CD1c-positive myeloid dendritic cell (primary cell): ENCODE measurements around the gene TLR10.
"Not testable (repeated sequence)": the region's sequence is repeated elsewhere in the genome, so short reads cannot be mapped to it uniquely, and the experiment has no call there.

Experiments used
- DNase-seq: peaks from one replicate; pipeline ENCODE4 v3.0.0-alpha.2; 2016; ENCODE audit errors: extremely low spot score

The TLR10 gene

DNA sequence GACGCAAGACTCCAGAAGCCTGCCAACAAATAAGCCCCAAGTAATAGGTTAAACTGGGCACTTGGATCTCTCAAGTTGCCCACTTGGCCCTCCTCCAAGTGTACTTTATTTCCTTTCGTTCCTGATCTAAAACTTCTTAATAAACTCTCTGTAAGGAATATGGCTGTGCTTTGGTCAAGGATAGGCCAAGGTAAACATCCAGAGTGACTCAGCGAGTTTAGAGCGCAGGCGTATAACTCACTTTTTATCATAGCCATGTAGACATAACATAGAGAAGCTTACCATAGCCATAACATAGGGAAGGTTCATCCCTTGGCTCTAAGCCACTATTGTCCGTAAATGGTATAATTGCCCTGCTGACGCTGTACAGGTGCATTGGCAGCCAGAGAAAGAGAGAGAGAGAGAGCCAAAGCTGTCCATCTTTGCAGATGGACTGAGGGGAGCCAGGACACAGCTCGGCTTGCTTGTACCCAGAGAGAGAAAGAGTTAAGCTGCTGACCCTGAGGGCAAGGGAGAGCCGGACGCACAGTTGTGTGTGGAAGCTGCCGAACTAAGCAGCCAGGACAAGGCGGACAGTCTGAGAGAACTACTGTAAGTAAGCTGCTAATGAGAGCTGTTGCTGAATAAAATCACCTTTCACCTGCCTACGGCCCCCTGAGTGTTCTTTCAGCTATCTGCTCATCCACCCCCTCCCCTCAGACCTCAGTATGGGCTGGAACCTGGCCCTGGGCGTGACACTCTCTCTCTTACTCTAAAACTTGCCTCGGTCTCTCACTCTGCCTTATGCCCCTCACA lies 20.0 kb upstream of the TLR10 start:
- DNase-seq, result no peak

DNA sequence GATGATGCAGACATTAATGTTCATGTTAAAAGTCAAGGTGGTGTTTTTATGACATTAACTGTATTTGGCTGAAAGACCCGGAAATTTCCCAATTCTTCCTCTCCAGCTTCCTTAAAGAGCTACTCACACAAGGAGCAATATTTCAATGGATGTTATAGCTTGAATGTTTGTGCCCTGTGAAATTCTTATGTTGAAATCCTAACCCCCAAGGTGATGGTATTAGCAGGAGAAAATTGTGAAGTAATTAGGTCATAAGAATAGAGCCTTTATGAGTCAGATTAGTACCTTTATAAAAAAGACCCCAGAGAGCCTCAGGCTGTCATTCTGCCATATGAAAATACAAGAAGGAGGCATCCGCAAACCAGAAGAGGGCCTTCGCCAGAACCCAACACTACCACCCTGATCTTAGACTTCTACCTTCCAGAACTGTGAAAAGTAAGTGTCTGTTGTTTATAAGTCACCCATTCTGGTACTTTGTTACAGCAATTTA lies 18.2 kb upstream of the TLR10 start:
- DNase-seq, result no peak

DNA sequence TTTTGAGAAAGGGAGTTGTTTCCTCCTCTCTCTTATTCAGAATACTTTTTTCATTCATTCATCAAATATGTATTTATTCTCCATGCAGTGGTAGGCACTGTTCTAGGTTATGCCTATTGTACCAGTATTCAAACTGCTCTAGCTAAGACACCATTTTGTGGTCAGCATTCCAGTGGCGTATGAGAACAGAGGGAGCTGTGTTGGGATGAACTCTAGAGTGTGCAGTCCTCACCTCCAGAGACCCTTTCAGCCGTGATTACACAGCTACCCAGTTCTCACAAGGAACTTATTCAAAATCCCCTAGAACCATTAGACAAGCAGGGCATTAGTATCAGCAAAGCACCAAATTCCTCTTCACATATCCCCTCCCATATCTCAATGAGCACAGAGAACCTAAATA lies 17.6 kb upstream of the TLR10 start:
- DNase-seq, result no peak

DNA sequence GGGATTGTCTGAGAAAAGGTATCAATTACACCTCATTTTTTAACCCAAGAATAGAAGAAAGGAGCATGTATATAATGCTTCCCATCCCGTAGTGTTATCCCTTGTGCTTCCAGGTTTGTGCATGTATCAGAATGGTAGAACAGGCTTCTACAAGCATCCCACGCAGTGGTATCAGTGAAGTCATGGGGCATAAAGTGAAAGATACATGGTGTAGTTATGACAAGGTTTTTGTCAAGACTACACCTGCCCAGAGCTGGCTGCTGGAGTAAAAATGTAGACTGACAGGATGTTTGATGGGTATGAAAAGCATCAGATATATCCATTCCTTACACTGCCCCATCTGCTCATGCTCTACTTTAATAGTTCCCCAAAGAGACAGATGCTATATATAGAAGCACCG lies 12.3 kb upstream of the TLR10 start:
- no peak for DNase-seq

DNA sequence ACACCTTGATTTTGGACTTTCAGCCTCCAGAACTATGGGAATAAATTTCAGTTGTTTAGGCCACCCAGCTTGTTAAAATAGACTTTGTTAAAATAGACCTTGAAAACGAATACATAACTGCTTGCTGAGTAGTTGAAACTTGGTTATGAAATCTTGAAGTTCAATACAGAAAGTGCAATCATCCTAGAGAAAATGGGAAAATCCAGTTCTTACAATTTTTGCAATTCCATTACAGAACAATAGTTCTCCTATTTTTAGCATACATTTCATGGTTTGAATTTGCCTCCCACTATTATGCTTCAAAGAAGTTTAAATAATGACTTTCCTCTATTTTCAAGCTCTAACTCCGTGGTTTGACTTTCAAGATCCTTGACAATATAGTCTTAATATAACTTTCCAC lies 11.3 kb upstream of the TLR10 start:
- no peak for DNase-seq

- DNase-seq, result peak; percentile 77
Observed at GRCh38 chr4:38791010-38791409, 8.2 kb upstream of the TLR10 start.

- no peak for DNase-seq
Observed at GRCh38 chr4:38788317-38788716, 5.5 kb upstream of the TLR10 start.

DNA sequence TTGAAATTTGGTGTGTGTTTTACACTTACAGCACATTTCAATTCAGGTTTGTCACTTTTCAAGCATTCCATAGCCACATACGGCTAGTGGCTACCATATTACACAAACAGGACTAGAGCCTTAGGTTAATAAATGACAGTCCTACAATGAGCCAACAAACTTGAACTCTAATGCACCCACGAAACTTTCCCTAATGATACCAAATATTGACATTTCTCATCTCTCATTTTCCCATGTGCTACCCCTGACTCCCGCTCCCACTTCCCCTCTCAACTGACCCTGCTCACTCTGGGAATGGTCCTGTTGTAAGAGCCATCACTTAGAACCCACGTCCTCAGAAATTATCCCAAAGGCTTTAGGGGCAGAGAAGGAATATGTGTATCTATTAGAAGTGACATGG lies 4.9 kb upstream of the TLR10 start:
- no peak for DNase-seq

- DNase-seq, result peak; percentile 89
Observed at GRCh38 chr4:38785901-38786402, 3.2 kb upstream of the TLR10 start.

DNA sequence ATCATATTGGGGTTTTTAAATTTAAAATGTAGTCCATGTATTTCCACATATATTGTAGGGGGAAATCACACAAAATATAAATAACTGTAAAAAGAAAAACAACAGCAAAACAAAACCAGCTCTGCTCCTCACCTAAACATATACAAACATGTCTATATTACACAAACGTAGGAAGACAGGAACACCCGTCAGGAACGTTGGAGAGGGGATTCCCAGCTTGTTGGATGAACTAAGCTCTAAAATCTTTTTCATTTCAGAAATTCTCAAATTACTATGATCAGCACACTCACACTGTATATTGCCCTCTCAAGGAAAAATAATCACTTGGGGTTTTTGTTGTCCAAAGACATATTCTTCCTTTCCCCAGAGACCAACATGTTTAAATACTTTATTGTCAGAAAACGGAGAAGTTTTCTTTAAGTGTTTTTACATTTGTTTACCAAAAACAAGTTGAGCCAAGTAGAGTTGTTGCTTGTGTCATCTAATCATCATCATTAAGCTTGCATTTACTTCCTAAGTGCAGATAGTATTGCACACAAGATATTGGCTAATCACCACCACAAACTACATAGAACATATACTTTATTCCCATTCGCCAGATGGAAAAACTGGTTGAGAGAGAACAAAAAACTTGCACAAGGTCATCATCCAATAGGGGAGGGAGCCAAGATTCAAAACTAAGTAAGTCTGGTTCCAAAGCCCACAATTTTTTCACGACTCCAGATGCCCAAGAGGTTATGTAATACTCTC lies 2.4 kb upstream of the TLR10 start:
- DNase-seq, result peak; percentile 55

GRCh38 chr4:38784141-38784540 lies 1.4 kb upstream of the TLR10 start:
- DNase-seq, result no peak

DNA sequence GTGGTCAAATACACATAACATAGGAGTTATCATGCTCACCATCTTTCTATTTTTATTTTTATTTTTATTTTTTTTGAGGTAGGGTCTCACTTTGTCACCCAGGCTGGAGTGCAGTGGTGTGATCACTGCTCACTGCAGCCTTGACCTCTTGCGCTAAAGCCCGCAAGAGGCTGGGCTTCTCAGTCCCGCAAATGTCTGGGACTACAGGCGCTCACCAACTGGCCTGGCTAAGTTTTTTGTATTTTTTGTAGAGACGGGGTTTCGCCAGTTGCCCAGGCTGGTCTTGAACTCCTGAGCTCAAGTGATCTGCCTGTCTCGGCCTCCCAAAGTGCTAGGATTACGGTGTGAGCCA lies 295 bp upstream of the TLR10 start:
- no peak for DNase-seq

DNA sequence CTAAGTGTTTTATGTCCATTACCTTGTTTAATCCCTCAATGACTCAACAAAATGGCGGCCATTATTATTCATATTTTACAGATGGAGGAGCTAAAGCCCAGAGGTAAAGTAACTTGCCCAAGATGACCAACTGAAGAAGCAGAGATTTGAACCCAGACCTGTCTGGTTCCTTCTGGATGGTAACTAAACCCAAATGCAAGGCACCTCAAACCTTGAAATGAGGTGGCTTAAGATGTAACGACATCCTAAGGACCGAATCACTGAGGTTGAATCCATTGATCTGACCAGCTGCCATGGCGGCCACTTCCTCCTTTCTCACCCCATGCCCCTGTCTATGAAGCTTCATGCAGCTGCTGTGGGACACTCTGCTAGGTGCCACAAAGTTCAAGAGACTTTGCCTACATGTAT lies 932 bp downstream of the TLR10 start:
- DNase-seq, result no peak

GRCh38 chr4:38780833-38781484 lies 1.8 kb downstream of the TLR10 start:
- DNase-seq, result no peak

GRCh38 chr4:38779790-38780189 lies 3.0 kb downstream of the TLR10 start:
- DNase-seq, result no peak

- DNase-seq, result not testable (repeated sequence)
Observed at GRCh38 chr4:38777925-38778324, 4.9 kb downstream of the TLR10 start.

DNA sequence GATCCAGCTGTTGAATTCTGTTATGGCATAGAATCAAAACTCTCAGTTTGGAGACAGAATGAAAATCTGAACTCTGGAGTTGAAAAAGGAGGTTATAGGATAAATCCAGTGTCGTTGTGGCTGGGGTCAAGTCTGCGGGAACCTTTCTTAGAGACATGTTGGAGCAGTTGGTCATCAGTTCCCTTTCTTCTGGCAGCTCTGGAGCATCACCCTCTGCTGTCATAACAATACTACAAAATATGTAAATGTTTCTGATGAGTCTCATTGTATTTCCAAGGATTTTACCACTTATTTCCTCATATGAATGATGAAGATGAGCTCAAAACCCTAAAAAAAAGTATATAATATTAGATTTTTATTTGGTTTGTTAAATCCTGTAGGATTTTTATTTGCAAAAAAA lies 7.5 kb downstream of the TLR10 start:
- DNase-seq, result peak; percentile 33

DNA sequence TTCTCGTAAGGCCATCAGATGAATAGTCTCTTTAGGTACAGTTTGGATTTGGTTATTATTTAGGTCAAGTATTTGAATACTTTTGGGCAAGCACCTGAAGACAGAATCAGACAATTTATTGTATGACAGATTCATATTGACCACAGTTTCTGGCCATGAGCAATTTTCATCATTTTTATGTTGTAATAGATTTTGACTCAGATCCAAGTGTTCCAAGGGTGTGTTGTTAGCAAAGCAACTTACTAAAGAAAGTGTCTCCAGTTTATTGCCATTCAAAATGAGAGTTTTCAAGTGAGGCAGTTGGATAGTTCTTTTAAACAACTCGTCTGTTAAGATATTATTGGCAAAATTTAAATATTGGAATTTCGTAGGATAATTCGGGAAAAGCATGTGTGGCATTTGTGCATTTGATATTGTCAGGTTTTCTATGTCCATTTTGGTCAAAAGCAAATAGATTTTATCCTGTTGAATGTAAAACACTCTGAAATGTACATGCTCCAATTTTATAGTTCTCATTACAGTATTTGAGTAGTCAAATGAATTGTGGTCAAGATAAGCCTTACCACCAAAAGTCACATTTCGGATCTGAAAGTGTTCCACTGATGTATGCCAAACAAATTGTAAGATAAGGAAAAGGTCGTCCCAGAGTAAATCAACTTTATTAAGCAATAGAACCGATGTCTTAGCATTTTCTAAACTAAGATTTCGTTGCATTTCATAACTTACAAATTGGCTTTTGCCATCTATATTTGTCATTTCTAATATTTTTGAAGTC lies 8.4 kb downstream of the TLR10 start:
- DNase-seq, result no peak

DNA sequence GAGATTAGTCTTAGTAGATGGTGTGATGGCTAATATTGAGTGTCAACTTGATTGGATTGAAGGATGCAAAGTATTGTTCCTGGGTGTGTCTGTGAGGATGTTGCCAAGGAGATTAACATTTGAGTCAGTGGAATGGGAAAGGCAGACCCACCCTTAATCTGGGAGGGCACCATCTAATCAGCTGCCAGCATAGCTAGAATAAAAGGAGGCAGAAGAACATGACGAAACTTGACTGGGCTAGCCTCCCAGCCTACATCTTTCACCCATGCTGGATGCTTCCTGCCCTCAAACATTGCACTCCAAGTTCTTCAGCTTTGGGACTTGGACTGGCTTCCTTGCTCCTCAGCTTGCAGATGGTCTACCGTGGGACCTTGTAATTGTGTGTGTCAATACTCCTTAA lies 12.5 kb downstream of the TLR10 start:
- not testable (repeated sequence) for DNase-seq

GRCh38 chr4:38769857-38770256 lies 12.9 kb downstream of the TLR10 start:
- no peak for DNase-seq

GRCh38 chr4:38769441-38769840 lies 13.3 kb downstream of the TLR10 start:
- DNase-seq, result no peak

- DNase-seq, result peak; percentile 75
Observed at GRCh38 chr4:38768968-38769394, 13.8 kb downstream of the TLR10 start.
